NCI-H2107 treated with DMSO at 0.1 percent for 48 hours (cell line): ENCODE data around the gene NTM.
A peak's percentile ranks its signal among the peaks of the same experiment; 100 is the strongest.

Source experiments
- DNase-seq: peaks from one replicate; lab custom pipeline; 2025; ENCODE audit not compliant: unreplicated experiment; lab: John Stamatoyannopoulos, UW

Gene NTM

DNA sequence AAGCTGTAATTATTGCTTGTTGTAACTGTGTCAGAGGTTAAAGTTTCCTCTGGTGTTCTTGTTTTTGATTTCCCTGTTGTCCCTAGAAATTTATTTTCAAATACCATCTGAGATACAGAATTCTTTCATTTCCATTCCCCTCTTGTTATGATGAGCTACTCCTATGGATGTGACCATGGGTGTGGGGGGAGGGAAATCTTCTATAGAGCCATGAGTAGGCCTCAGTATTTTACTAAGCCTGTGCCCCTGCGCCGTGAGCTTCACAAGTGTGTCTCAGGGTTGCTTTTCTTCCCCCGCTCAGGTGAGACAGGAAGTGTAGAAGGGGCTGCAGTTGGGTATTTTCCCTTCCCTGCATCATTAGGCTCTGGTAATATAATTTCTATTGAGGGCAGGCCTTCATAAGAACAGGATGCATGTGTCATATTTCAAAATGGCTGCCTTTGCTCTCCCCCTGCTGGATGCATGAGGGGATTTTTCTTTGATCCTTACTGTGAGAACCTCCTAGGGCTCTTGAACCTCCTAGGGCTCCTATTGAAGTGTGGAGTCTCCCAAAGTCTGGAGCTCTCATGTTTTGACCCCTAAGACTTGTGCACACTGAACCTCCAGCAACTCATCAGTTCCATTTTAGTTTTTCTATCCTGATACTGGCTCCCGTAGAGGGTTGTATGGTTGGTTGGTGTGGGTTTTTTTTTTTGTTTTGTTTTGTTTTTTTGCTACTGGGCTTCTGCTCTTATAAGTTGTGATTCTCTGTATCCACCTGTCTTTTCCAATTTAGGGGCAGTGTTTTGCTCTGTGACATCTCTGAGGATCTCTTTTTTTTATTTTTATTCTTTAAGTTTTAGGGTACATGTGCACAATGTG, 658.2 kb downstream of the NTM start:
- peak; percentile 11 for DNase-seq

DNA sequence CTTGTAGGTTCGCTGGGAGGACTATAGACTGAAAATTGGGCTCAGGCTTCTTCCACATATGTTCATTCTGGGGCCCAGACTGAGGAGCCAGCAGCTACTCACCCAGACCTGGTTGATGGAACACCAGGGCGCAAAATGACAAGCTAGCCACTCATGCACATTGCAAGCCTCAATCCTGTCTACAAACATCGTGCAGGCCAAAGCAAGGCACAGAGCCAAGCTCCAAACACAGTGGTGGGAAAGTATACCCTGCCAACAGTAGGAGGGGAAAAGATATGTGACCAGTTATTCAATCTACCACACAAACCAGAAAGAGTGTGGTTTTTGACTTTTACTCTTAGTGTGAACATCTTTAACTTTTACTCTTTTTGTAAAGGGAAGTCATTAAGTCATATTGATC, 660.5 kb downstream of the NTM start:
- DNase-seq, result no peak

GRCh38 chr11:132032555-132032954, 662.1 kb downstream of the NTM start:
- no peak for DNase-seq

DNA sequence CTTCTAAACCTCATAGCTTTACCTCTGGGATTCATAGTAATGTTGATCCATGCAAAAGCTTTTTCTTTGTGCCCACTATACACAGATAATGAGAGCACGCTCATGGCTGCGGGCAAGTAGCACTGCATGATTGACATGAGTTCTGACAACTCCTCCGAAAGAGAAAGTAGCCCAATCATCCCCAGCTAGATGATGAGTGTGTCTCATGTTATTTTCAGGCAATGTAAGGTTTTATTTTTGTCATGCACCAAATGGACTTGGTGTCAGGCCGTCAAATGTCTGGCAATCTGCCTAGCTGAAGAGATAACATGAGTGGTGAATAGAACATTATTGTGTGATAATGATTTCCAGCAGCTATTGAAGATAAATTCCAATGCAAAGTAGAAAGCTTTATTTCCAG, 662.6 kb downstream of the NTM start:
- no peak for DNase-seq

DNA sequence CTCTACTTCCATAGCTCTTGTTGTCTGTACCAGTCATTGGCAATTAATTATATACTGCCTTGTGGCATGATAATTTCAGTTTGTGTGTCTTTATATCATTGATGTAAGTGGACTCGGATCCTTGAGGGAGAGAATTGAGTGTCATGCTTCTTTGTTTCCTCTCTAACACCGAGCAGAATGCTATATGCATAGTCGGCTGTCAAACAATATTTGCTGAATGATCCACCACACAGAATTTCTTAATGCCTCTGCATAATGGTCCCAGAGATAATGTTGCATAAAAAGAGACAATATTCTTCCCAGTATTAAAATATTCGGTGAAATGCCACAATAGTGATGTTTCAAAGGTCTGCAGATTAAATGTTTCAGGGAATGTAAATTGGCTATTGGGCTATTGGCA, 664.8 kb downstream of the NTM start:
- no peak for DNase-seq

DNA sequence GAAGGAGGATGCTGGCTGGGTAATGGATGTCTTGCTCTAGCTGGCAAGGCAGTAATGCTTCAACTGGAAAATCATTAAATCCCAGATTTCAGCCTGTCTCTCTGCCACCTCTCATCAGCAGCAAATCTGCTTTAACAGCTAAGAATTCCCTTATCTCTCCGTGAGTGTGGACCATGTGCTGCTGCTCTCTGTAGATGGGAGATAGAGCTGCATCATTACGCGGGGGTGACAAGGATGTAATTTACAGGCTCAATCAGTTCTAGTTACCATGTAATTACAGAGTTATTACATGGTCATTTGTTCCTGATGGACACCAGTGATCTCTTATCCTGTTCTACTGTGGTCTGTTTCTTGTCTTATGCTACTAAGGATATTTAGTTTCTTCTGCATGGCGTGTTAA, 665.4 kb downstream of the NTM start:
- no peak for DNase-seq

GRCh38 chr11:132036220-132036619, 665.8 kb downstream of the NTM start:
- no peak for DNase-seq

- no peak for DNase-seq
Observed at GRCh38 chr11:132036746-132037466, 666.5 kb downstream of the NTM start.

GRCh38 chr11:132037467-132037862, 667.0 kb downstream of the NTM start:
- DNase-seq, result no peak

DNA sequence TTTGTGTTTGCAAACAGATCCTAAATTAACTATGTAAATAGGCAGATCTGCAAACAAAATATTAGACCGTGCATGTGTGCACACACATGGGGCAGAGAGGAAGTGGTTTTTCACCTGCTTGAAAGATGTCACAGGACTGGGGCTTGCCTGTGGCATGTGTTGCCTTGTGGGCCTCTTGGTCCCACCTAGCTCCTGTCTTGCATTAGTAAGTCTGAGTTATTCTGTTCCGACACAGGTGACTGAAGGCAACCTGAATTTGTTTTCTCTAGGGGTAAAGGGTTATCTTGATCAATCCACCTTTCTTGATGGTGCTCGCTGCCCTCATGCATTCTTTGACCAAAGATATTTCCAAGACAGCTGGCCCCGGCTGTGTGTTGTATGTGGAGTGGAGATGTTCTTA, 667.5 kb downstream of the NTM start:
- DNase-seq, result no peak

DNA sequence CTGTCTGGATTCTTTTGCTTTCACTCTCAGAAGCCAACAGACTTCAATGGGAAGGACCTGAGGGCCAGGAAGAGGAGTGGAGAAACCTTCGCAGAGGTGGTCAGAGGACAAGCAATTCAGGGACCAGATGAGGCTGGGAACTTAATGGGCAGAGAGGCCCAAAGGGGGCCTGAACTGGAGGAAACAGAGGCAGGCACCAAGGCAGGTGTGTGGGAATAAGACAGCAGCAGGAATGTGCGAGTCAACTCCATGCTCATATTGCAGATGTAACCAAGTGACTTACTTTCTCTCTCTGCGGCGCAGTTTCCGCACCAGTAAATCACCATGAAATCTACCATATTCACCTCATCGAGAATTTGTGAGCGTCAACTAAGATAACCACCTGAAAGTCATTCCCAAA, 669.1 kb downstream of the NTM start:
- DNase-seq, result no peak

GRCh38 chr11:132042296-132042695, 671.9 kb downstream of the NTM start:
- DNase-seq, result no peak

- DNase-seq, result no peak
Observed at GRCh38 chr11:132043714-132044113, 673.3 kb downstream of the NTM start.

GRCh38 chr11:132045107-132045506, 674.7 kb downstream of the NTM start:
- no peak for DNase-seq

GRCh38 chr11:132046288-132046865, 676.0 kb downstream of the NTM start:
- DNase-seq, result no peak

- no peak for DNase-seq
Observed at GRCh38 chr11:132047167-132047566, 676.8 kb downstream of the NTM start.

DNA sequence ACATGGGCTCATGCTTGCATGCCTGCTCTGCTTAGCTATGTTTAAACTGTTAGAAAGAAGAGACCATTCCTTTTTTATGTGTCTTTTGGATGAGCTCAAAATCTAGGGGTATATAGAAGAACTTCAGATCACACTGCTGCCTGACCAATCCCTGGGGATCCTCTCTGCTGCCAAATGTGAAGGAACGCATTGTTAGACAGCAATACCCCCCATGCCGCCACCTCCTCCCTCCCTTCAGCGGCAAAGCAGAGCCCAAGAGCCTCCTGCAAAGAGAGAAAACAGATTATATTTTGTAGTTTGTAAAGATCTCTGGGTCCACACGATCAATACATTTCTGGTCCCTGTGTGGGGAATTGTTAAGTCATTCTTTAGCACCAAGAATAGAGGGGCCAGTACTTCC, 677.6 kb downstream of the NTM start:
- no peak for DNase-seq

DNA sequence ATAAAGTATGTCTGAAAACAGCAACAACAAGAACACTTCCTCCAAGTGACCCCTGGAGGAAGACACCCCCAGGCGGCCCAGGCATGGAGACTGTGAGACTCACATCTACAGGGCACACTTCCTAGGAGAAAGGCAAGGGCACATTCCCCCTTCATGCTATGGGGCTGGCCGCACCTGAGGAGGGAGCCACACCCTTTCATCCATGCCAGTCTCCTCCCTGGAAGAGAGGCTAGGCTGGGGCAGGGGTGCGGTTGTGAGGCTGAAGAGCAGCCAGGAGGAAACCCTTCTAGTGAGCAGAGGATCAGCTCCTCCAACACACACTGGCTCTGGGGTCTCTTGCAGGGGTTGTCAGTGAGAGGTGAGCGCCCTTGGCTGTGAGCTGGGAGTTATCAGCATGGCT, 678.8 kb downstream of the NTM start:
- DNase-seq, result no peak

DNA sequence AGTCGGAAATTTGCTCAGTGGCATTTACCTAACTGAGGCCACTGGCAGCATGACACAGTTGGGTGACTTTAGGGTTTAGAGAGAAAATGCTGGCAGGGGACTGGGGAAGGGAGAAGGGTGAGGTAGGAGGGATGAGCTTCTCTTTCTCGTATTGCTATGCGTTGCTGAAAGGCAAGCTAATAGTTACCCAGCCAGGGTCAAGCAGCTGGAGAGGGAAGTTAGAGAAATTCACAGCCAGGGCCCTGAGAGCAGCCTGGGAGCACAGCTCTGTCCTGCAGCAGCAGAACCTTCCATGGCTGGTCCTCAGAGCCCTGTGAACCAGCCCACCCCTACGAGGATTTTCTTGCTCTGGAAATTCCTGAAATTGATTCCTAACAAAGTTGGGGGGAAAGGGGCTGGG, 679.6 kb downstream of the NTM start:
- no peak for DNase-seq

DNA sequence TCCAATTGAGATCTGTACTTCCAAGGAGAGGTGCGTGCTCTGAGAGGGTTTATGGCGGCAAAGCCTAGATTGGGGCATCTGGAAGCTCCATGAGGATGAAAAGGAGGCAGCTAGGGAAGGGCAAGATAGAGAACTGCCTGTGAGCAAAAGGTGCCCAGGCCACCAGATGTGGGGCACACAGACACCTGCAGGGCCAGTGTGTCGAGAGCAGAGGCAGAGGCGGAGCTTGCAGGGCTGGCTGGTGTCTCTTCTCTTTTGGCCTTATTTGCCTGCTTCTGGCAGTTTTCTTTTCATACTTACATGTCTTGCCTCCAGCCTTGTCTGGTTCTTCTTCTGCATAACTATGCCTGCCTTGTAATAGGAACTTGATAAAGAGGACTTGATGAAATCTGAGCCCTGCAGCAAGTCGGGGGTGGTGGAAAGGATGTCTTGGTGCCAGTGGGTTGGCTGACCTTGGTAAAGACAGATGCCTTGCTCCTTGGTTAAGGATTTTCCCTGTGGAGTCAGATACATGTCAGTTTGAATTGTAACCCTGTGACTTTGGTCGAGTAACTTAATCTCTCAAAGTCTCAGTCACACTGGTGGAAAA, 680.3 kb downstream of the NTM start:
- DNase-seq, result no peak

GRCh38 chr11:132051704-132052103, 681.3 kb downstream of the NTM start:
- no peak for DNase-seq

GRCh38 chr11:132052342-132052741, 681.9 kb downstream of the NTM start:
- no peak for DNase-seq
